NCI-H510A treated with DMSO at 0.1 percent for 48 hours (cell line): ENCODE measurements around the gene NUBPL.
"Not testable (repeated sequence)": the region's sequence is repeated elsewhere in the genome, so short reads cannot be mapped to it uniquely, and the experiment has no call there.

Source experiments
- DNase-seq: peaks from one replicate; lab custom pipeline; 2025; lab: John Stamatoyannopoulos, UW

Gene NUBPL

DNA sequence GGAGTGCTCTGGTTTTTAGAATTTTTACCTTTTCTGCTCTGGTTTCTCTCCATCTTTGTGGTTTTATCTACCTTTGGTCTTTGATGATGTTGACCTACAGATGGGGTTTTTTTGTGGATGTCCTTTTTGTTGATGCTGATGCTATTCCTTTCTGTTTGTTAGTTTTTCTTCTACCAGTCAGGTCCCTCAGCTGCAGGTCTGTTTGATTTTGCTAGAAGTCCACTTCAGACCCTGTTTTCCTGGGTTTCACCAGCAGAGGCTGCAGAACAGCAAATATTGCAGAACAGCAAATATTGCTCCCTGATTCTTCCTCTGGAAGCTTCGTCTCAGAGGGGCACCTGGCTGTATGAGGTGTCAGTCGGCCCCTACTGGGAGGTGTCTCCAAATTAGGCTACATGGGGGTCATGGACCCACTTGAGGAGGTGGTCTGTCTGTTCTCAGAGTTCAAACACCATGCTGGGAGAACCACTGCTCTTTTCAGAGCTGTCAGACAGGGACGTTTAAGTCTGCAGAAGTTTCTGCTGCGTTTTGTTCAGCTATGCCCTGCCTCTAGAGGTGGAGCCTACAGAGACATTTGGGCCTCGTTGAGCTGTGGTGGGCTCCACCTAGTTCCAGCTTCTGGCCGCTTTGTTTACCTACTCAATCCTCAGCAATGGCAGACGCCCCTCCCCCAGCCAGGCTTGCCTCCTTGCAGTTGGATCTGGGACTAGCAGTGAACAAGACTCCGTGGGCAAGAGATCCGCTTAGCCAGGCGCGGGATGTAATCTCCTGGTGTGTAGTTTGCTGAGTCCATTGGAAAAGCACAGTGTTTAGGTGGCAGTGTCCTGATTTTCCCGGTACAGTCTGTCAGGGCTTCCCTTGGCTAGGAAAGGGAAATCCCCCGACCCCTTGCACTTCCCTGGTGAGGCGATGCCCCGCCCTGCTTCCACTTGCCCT is 250.8 kb downstream of the NUBPL start:
- not testable (repeated sequence) for DNase-seq

DNA sequence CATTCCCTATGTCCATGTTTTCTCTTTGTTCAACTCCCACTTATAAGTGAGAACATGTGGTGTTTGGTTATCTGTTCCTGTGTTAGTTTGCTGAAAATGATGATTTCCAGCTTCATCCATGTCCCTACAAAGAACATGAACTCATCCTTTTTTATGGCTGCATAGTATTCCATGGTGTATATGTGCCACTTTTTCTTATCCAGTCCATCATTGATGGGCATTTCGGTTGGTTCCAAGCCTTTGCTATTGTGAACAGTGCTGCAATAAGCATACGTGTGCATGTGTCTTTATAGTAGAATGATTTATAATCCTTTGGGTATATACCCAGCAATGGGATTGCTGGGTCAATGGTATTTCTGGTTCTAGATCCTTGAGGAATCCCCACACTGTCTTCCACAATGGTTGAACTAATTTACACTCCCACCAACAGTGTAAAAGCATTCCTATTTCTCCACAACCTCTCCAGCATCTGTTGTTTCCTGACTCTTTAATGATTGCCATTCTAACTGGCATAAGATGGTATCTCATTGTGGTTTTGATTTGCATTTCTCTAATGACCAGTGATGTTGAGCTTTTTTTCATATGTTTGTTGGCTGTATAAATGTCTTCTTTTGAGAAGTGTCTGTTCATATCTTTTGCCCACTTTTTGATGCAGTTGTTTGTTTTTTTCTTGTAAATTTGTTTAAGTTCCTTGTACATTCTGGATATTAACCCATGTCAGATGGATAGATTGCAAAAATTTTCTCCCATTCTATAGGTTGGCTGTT is 252.7 kb downstream of the NUBPL start:
- DNase-seq, result not testable (repeated sequence)

GRCh38 chr14:31819281-31819680 is 258.1 kb downstream of the NUBPL start:
- DNase-seq, result no peak

- DNase-seq, result no peak
Measured at GRCh38 chr14:31825459-31825858, 264.3 kb downstream of the NUBPL start.

- DNase-seq, result peak; percentile 42
Measured at GRCh38 chr14:31827325-31827724, 266.1 kb downstream of the NUBPL start.

DNA sequence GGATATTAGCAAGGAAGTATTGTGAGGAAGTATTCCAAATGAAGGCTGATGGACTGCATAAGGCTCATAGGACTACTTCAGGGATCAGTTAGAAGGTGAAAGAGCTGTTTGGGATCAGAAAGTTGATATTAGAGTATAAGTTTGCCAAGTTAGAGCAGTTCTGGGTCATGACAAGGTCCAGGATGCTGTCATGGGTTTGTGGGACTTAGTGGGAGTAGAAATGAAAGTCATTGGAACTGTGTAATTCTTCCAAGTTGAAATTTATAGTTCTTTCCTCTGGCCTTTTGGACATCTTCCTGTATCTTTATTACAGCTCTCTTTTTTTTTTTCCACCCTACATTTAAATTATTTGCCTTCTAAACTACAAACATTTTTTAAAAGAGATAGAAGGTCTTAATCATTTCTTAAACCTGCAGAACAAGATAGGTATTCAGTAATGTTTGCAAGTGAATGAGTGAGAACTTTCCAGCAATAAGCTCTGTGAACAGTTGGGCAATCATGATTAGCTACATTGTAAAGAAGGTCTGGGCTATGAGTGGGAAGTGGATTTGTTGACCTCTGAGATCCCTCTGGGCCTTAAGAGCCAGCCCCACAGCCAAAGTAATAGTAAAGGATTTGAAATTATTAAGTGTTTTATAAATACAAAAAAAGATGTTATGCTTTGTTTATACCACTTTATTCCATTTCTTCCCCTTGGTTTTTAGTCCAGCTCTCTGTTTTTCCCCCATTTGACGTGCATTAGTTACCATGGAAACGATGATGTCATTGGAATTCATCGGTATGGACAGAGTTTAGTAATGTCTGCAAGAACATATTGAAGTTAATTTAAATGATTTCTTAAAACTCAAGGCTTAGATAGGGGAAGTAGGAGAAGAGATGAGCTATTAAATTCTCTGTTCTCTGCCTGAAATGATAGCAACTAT is 268.0 kb downstream of the NUBPL start:
- no peak for DNase-seq

DNA sequence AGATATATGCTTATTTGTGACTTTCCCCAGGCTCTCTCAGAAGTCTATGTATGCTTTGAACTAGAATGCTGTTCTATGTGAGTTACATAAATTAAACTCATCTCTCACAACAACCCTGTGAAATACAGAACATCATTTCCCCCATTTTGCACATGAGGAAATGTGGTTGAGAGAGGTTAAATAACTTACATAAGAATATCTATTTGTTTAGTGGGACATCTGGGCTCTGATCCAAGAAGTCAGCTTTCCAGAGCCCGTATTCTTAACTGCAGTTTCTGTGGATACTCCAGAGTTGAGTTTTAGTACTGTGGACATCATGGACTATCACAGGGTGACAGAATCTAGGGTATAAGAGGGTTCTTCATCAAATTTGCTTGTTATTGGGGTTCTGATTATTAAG is 273.4 kb downstream of the NUBPL start:
- DNase-seq, result peak; percentile 55

DNA sequence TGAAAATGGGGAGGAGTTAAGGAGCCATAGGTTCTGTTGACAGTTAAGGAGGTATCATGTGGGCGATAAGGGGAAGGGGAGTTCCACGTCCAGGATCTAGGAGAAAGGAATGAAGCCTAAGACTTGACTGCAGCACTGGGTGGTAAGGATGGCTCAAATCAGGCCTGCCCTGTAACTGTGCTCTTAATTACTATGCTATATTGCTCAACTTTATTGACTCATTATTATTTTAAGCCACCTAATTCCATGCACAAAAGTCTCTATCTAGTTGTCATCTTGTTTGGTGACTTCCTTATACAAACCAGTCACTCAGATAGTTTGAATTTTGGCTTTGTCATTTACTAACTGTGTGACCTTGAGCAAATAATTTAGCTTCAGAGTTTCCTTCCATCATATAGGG is 273.8 kb downstream of the NUBPL start:
- DNase-seq, result no peak

DNA sequence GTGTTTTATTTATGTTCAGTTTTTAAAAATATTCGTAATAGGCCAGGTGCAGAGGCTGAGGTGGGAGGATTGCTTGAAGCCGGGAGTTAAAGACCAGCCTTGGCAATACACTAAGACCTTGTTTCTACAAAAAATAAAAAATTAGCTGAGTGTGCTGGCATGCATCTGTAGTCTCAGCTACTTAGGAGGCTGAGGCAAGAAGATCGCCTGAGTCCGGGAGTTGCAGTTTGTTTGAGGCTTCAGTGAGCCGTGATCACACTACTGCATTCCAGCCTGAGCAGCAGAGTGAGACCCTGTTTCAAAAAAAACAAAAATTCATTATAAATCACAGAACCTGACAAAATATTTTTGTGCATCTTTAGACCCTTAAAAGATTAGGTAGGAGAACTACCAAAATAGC is 275.8 kb downstream of the NUBPL start:
- DNase-seq, result no peak

DNA sequence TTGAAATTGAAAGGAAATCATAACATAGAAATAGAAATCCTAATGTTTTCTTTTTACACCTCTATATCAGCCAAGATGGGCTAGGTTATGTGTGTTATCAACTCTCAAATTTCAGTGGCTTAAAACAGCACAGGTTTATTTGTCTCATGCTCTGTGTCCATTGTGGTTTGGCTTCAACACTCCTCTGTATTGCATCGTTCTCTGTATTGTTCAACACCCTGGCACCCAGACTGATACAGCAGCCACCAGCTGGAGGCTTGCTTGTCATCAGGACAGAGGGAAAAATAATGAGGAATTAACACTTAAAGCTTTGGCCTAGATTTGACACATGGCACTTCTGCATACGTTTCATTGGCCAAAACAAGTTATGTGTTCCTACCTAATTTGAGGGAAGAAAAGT is 281.7 kb downstream of the NUBPL start:
- no peak for DNase-seq

GRCh38 chr14:31843361-31844091 is 282.3 kb downstream of the NUBPL start:
- DNase-seq, result no peak

- DNase-seq, result no peak
Measured at GRCh38 chr14:31854508-31855075, 293.4 kb downstream of the NUBPL start.

DNA sequence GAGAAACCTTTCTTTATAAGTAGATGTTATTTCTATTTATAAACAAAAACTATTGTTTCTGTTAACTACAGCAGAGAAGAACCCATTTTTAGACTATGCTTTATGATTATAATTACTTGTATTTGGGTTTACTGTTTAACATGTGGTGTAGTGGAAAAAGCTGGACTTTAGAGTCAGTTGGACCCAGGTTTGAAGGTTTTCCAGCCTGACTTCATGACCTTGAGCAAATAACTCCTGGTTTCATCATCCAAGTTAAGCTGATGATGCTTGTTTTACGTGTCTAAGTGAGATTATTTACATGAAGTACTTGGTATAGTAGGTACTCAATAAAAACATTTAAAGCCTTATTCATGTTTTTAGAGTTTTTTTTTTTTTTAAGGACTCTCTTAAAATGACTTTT is 294.1 kb downstream of the NUBPL start:
- no peak for DNase-seq

- not testable (repeated sequence) for DNase-seq
Measured at GRCh38 chr14:31856003-31856402, 294.8 kb downstream of the NUBPL start.

DNA sequence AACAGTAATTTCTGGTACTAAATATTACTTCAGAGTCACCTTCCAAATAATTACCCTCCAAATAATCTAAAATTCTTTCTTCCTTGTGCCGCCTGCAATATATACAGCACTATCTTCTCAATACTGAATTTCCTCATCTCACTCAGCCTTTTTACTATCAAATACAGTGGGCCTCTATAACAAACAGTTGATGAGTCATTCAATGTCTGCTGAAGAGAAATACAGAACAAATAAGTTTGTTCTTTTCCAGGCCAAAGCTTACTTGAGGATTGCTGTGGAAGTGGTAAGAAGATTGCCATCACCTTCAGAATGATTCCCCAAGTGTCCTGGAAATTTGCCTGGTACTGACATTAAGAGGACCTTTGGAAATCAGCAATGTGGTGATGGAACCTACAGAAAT is 297.7 kb downstream of the NUBPL start:
- DNase-seq, result no peak

DNA sequence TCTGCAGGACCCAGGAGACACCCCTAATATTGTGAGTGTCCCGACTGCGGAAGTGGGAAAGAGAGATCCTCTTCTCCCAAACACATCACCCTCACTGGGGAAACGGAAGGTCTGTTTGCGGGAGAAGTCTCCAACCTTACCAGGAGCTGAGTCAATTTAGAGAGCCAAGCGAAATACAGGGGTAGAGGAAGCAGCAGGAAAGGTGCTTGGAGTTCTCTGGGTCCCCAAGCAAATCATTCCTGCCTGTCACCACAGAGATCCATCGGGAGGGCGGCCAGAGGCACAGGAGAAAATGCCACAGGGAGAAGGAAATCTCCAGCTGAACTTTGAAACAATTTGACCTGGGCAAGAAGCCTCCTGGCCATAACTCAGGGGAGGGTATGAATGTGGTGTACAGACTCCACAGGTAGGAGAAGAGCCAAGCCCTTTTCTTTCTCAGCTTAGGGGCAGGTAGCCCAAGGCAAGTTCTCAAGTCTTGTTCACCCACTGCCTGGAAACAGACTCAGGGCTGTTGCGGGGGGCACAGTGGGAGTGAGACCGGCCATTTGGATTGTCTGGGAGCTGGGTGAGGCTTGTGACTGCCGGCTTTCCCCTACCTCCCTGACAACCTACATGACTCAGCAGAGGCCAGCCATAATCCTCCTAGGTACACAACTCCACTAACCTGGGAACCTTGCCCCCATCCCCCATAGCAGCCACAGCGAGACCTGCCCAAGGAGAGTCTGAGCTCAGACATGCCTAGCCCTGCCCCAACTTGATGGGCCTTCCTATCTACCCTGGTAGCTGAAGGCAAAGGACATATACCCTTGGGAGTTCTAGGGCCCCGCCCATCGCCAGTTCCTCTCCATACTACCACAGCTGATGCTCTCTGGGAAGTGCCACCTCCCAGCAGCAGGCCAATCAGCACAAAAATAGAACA is 304.0 kb downstream of the NUBPL start:
- no peak for DNase-seq

DNA sequence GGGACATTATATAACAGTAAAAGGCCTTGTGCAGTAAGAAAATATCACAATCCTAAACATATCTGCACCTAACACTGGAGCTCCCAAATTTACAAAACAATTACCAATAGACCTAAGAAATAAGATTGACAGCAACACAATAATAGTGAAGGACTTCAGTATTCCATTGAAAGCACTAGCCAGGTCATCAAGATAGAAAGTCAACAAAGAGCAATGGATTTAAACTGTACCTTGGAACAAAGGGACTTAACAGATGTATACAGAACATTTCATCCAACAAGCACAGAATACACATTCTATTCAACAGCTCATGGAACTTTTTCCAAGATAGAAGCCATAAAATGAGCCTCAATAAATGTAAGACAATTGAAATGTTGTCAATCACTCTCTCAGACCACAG is 306.4 kb downstream of the NUBPL start:
- DNase-seq, result no peak

DNA sequence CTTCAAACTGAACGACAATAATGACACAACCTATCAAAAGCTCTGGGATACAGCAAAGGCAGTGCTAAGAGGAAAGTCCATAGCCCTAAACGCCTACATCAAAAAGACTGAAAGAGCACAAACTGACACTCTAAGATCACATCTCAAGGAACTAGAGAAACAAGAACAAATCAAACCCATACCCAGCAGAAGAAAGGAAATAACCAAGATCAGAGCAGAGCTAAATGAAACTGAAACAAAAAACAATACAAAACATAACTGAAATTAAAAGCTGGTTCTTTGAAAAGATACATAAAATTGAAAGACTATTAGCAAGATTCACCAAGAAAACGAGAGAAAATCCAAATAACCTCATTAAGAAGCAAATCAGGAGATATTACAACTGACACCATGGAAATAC is 306.9 kb downstream of the NUBPL start:
- DNase-seq, result not testable (repeated sequence)

DNA sequence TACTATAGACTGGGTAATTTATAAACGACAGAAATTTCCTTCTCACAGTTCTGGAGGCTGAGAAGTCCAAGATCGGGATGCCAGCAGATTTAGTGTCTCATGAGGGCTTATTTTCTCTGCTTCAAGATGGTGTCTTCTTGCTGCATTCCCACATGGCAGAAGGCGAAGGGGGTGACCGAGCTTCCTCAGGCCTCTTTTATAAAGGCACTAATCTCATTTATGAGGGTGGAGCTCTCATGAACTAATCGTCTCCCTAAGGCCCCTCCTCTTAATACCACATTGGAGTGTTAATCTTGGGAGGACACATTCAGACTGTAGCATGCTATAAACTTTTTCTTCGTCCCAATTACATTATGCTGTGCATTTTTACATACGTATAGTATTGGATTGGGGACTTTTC is 315.5 kb downstream of the NUBPL start:
- no peak for DNase-seq

- DNase-seq, result no peak
Measured at GRCh38 chr14:31877255-31877798, 316.1 kb downstream of the NUBPL start.
